HepG2 (cell line): ENCODE data around the gene COA3. TPM values are rescaled to one million over a fixed set of nuclear protein-coding genes. Genes with fewer than 3 reads are reported as not detected.

ENCODE experiments used
- ATAC-seq: fragments of 200-7000 bp; cut with Tn5 transposase; 3 replicates; pipeline ENCODE4 v1.9.1; 2020; ENCODE audit warnings: mild to moderate bottlenecking, moderate library complexity
- BruUV-seq: library from RNA; stranded (reverse); fragments of 400-500 nt; replicated peaks from 2 replicates; lab custom pipeline; 2021; lab: Mats Ljungman, UMichigan
- CTCF ChIA-PET: fragments of 300-600 bp; formaldehyde crosslinking; extraction: SDS; loops from one replicate; lab custom pipeline; 2021; ENCODE audit warnings: low total read pairs, inconsistent platforms, low intra/inter-chr PET ratio; lab: Yijun Ruan, JAX
- POLR2A ChIA-PET: fragments of 350-600 bp; sonication (Branson Sonifier 250); formaldehyde crosslinking; loops from one replicate; lab custom pipeline; 2020; ENCODE audit warnings: antibody characterized with exemption, inconsistent platforms; lab: Yijun Ruan, JAX
- DNase-seq: peaks from one replicate; pipeline ENCODE4 v3.0.0-alpha.2; 2015; ENCODE audit warnings: low spot score
- FAIRE-seq: peaks from 3 replicates; lab custom pipeline; 2011; peaks lifted over from hg19 to GRCh38; lab: Jason Lieb, UNC
- H2AFZ ChIP-seq: one replicate; pipeline ENCODE4 v1.6.1; 2011; ENCODE audit warnings: low read length, inconsistent platforms
- H3K27ac ChIP-seq: fragments of 300-600 bp; 3 replicates; pipeline ENCODE4 v1.8.0; 2011; ENCODE audit warnings: mixed run types, mild to moderate bottlenecking, mixed read lengths, low read length, inconsistent platforms; ENCODE audit not compliant: insufficient read depth; ENCODE audit errors: extremely low read length
- H3K27me3 ChIP-seq, 2 experiments: fragments of 200-600 bp in 1 of 2; 2 replicates in 1 of 2; 3 replicates in 1 of 2; pipeline versions ENCODE4 v1.6.0 to v1.8.0; 2011; ENCODE audit warnings: low read length in 2 of 2, mild to moderate bottlenecking in 2 of 2, moderate library complexity in 2 of 2, inconsistent platforms in 1 of 2; ENCODE audit not compliant: insufficient read depth in 2 of 2, control insufficient read depth in 1 of 2
- H3K36me3 ChIP-seq, 2 experiments: fragments of 200-600 bp in 1 of 2; replicated peaks in 1 of 2; 2 replicates in 1 of 2; 3 replicates in 1 of 2; pipeline versions ENCODE4 v1.5.1 to v1.8.0; 2011; ENCODE audit warnings: low read length in 2 of 2, inconsistent platforms in 1 of 2; ENCODE audit not compliant: insufficient read depth in 2 of 2, control insufficient read depth in 1 of 2
- H3K4me1 ChIP-seq: 2 replicates; pipeline ENCODE4 v1.5.1; 2012; ENCODE audit warnings: low read length, inconsistent platforms; ENCODE audit not compliant: insufficient read depth
- H3K4me2 ChIP-seq: 2 replicates; pipeline ENCODE4 v1.6.0; 2011; ENCODE audit warnings: low read depth, low read length, inconsistent platforms
- H3K4me3 ChIP-seq, 3 experiments: fragments of 200-600 bp in 1 of 3; sonication (generic), shearing (Covaris generic) in 1 of 3; replicated peaks in 1 of 3; 2 replicates each; pipeline ENCODE4 v1.5.1; 2011 to 2016; ENCODE audit warnings: low read length in 3 of 3, inconsistent platforms in 2 of 3, low read depth in 2 of 3, mild to moderate bottlenecking in 2 of 3, control low read depth in 1 of 3, mixed read lengths in 1 of 3; ENCODE audit not compliant: insufficient read depth in 1 of 3
- H3K79me2 ChIP-seq: one replicate; pipeline ENCODE4 v1.6.1; 2011; ENCODE audit warnings: low read length, inconsistent platforms; ENCODE audit not compliant: insufficient read depth
- H3K9ac ChIP-seq: 2 replicates; pipeline ENCODE4 v1.6.0; 2011; ENCODE audit warnings: mild to moderate bottlenecking, low read depth, low read length, inconsistent platforms; ENCODE audit not compliant: insufficient read depth
- H3K9me3 ChIP-seq: 2 replicates; pipeline ENCODE4 v1.5.1; 2012; ENCODE audit warnings: mild to moderate bottlenecking, low read length
- H4K20me1 ChIP-seq: 2 replicates; pipeline ENCODE4 v1.6.0; 2011; ENCODE audit warnings: inconsistent platforms, mild to moderate bottlenecking, low read length, moderate library complexity; ENCODE audit not compliant: insufficient read depth
- ADNP ChIP-seq: sonication (generic); formaldehyde crosslinking; IDR thresholded peaks from 2 replicates; pipeline ENCODE4 v1.4.0; 2020; ENCODE audit warnings: missing genetic modification reagents
- ATAD3A ChIP-seq: sonication (generic); formaldehyde crosslinking; IDR thresholded peaks from 2 replicates; pipeline ENCODE4 v1.4.0; 2020; ENCODE audit warnings: missing genetic modification reagents
- DNMT3B ChIP-seq: conservative IDR thresholded peaks from 2 replicates; pipeline ENCODE4 v1.6.1; 2016; ENCODE audit warnings: missing biosample characterization, control low read depth
- DZIP1 ChIP-seq: sonication (generic); formaldehyde crosslinking; IDR thresholded peaks from 2 replicates; pipeline ENCODE4 v1.5.0; 2020; ENCODE audit warnings: mild to moderate bottlenecking, missing genetic modification reagents
- EEA1 ChIP-seq: sonication (generic); formaldehyde crosslinking; IDR thresholded peaks from 2 replicates; pipeline ENCODE4 v1.5.1; 2020; ENCODE audit warnings: mild to moderate bottlenecking, missing genetic modification reagents, borderline replicate concordance
- ELF1 ChIP-seq: sonication (generic); formaldehyde crosslinking; IDR thresholded peaks from 2 replicates; pipeline ENCODE4 v1.4.0; 2020; ENCODE audit warnings: missing genetic modification reagents
- GZF1 ChIP-seq: sonication (generic); formaldehyde crosslinking; IDR thresholded peaks from 2 replicates; pipeline ENCODE4 v1.5.1; 2020; ENCODE audit warnings: mild to moderate bottlenecking, missing genetic modification reagents
- HMG20B ChIP-seq: conservative IDR thresholded peaks from 2 replicates; pipeline ENCODE4 v1.6.1; 2016; ENCODE audit warnings: missing genetic modification reagents, missing compliant biosample characterization
- MZF1 ChIP-seq: sonication (generic); formaldehyde crosslinking; IDR thresholded peaks from 2 replicates; pipeline ENCODE4 v1.8.1; 2023; ENCODE audit warnings: mild to moderate bottlenecking, missing genetic modification reagents, borderline replicate concordance
- NCOA2 ChIP-seq: sonication (generic); formaldehyde crosslinking; IDR thresholded peaks from 2 replicates; pipeline ENCODE4 v1.8.0; 2022; ENCODE audit warnings: inconsistent platforms
- PAF1 ChIP-seq: IDR thresholded peaks from 2 replicates; pipeline ENCODE4 v1.6.1; 2016; ENCODE audit warnings: missing genetic modification reagents, missing compliant biosample characterization
- POLR2AphosphoS5 ChIP-seq: IDR thresholded peaks from 2 replicates; pipeline ENCODE4 v1.6.1; 2012; ENCODE audit warnings: low read depth, low read length
- SAFB2 ChIP-seq: sonication (generic); formaldehyde crosslinking; IDR thresholded peaks from 2 replicates; pipeline ENCODE4 v1.5.1; 2020; ENCODE audit warnings: missing genetic modification reagents, low read depth, mild to moderate bottlenecking, borderline replicate concordance
- SMARCC2 ChIP-seq: fragments of 450-650 bp; IDR thresholded peaks from 2 replicates; pipeline ENCODE4 v1.6.1; 2017; ENCODE audit warnings: antibody characterized with exemption, mild to moderate bottlenecking
- TEAD2 ChIP-seq: sonication (generic); formaldehyde crosslinking; IDR thresholded peaks from 2 replicates; pipeline ENCODE4 v1.9.0; 2021; ENCODE audit warnings: missing genetic modification reagents
- ZNF234 ChIP-seq: sonication (generic); formaldehyde crosslinking; conservative IDR thresholded peaks from 2 replicates; pipeline ENCODE4 v1.5.1; 2020; ENCODE audit warnings: mild to moderate bottlenecking, missing genetic modification reagents
- ZNF251 ChIP-seq: sonication (generic); formaldehyde crosslinking; IDR thresholded peaks from 2 replicates; pipeline ENCODE4 v1.9.0; 2021; ENCODE audit warnings: mild to moderate bottlenecking, missing genetic modification reagents
- ZNF3 ChIP-seq: IDR thresholded peaks from 2 replicates; pipeline ENCODE4 v1.7.0; 2017; ENCODE audit warnings: inconsistent platforms
- ZNF335 ChIP-seq: sonication (generic); formaldehyde crosslinking; IDR thresholded peaks from 2 replicates; pipeline ENCODE4 v1.4.0; 2020; ENCODE audit warnings: missing genetic modification reagents
- ZNF550 ChIP-seq: sonication (generic); formaldehyde crosslinking; IDR thresholded peaks from 2 replicates; pipeline ENCODE4 v1.4.0; 2020; ENCODE audit warnings: mild to moderate bottlenecking, missing genetic modification reagents, borderline replicate concordance
- ZNF619 ChIP-seq: sonication (generic); formaldehyde crosslinking; IDR thresholded peaks from 2 replicates; pipeline ENCODE4 v1.4.0; 2020; ENCODE audit warnings: mild to moderate bottlenecking, missing genetic modification reagents
- ZNF747 ChIP-seq: sonication (generic); formaldehyde crosslinking; IDR thresholded peaks from 2 replicates; pipeline ENCODE4 v1.8.1; 2023; ENCODE audit warnings: missing genetic modification reagents, mild to moderate bottlenecking, borderline replicate concordance
- ZNF776 ChIP-seq: sonication (generic); formaldehyde crosslinking; IDR thresholded peaks from 2 replicates; pipeline ENCODE4 v1.4.0; 2020; ENCODE audit warnings: mild to moderate bottlenecking, missing genetic modification reagents
- ZZZ3 ChIP-seq: sonication (generic); formaldehyde crosslinking; IDR thresholded peaks from 2 replicates; pipeline ENCODE4 v1.4.0; 2020; ENCODE audit warnings: missing genetic modification reagents, mild to moderate bottlenecking, borderline replicate concordance
- WGBS: methylation state at CpG from one replicate; pipeline ENCODE4 v1.1.6; 2017; ENCODE audit warnings: low lambda C conversion rate; 5-methylcytosine and 5-hydroxymethylcytosine counted together
- in situ Hi-C: cut with HindIII; loops from 2 replicates; pipeline ENCODE4 v1.10.0; 2017; ENCODE audit warnings: low pct_unique_long_range_greater_than_20kb; ENCODE audit not compliant: extremely low pct_ligation_motif_present
- intact Hi-C: fragments of 100-400 bp; cut with micrococcal nuclease; formaldehyde crosslinking; loops from one replicate; pipeline ENCODE4 v1.10.0; 2022; ENCODE audit not compliant: unreplicated experiment
- polyA plus RNA-seq, 8 experiments: library from polyadenylated mRNA; depleted of rRNA in 3 of 8; stranded (reverse) in 7 of 8; unstranded in 1 of 8; fragments of >200 nt; fragmentation: Illumina TruSeq in 4 of 8; extraction: Trizol in 4 of 8; gene quantifications; 2 replicates each; pipeline versions ENCODE4 v1.2.1 to v1.2.3, GENCODE V29; 2011 to 2016; ENCODE audit warnings: low read depth in 4 of 8, missing spikeins in 1 of 8, mixed read lengths in 1 of 8; ENCODE audit not compliant: insufficient read depth in 1 of 8
- total RNA-seq, 5 experiments: library from RNA; depleted of rRNA; stranded (reverse); fragments of >200 nt; fragmentation: Illumina TruSeq; extraction: Trizol; gene quantifications; 2 replicates each; pipeline ENCODE4 v1.2.3, GENCODE V29; 2016; ENCODE audit warnings: low read depth in 1 of 5

The COA3 gene
- total and polyA plus RNA-seq, 2 of the 13 experiments (the other 11 are each of a cell fraction or from before 2014, with no cell fraction given) = 133 to 202 TPM

- BruUV-seq = no TSS peak
- in situ Hi-C loops = no loop called here
- POLR2A ChIA-PET = interaction anchor here (0.9 to 12.5 kb wide), 8 partner anchors 10 to 52 kb away, joined by 3 to 278 read pairs (median 5); partner anchors contain the start of genes BECN1, EZH1, VPS25 and WNK4
Observed at GRCh38 chr17:42795465-42795864, 3.0 kb downstream of the COA3 start.

DNA sequence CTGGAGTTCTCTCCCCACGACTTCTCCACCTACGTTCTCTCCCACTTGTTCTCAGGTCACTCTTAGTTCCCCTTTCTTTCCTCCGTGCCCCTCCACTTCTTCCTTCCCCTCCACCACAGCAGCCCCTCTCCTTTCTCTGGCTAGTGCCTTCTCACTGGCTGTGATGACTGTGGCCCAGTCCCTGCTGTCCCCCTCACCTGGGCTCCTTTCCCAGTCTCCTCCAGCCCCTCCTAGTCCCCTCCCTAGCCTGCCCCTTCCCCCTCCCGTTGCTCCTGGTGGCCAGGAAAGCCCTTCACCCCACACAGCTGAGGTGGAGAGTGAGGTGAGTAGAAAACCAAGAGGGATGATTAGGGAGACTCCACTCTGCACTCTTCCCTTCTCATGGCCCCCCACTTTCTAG is 3.4 kb downstream of the COA3 start:
- Histone ChIP-seq H3K79me2 (peaks cover 19% of the 10 kb centered on the region), H3K36me3 (peaks cover 0 to 2% of the 10 kb centered on the region in 2 experiments; a peak in 3 of 5 replicates), H2AFZ (no peak overlapping the region), H4K20me1 (no peaks in the 10 kb centered on the region), H3K4me1 (peaks cover 71% of the 10 kb centered on the region), H3K27ac (no peak overlapping the region), H3K4me2 (no peak overlapping the region), H3K4me3 (no peak overlapping the region), H3K9ac (no peak overlapping the region), H3K9me3 (no peaks in the 10 kb centered on the region), H3K27me3 (no peaks in the 10 kb centered on the region; a peak in 2 of 5 replicates)
- intact Hi-C loops (no loop called here), in situ Hi-C loops (no loop called here)
- ATAC-seq (no peak), DNase-seq (no peak), FAIRE-seq (no peak)
- WGBS = 87% methylated on average over 4 of the region's 4 CpGs
- ChIA-PET CTCF (no interaction called here), POLR2A (interaction anchor here (0.9 to 12.5 kb wide), 7 partner anchors 11 to 52 kb away, joined by 3 to 278 read pairs (median 5); partner anchors contain the start of genes BECN1, EZH1, VPS25 and WNK4)
- BruUV-seq = no TSS peak
- no peak for TF ChIP-seq MZF1 (CRISPR knock-in tag)
- no peak for TF ChIP-seq SMARCC2
- no peak for TF ChIP-seq ZNF747 (CRISPR knock-in tag)
- TF ChIP-seq ZNF3 (CRISPR knock-in tag) = no peak
- TF ChIP-seq NCOA2 (CRISPR knock-in tag) = no peak
- no peak for TF ChIP-seq TEAD2 (CRISPR knock-in tag)
- TF ChIP-seq ZNF234 (CRISPR knock-in tag) = no peak
- TF ChIP-seq GZF1 (CRISPR knock-in tag) = no peak
- no peak for TF ChIP-seq ZNF619
- TF ChIP-seq DZIP1 (CRISPR knock-in tag) = no peak
- no peak for TF ChIP-seq ELF1 (CRISPR knock-in tag)
- no peak for TF ChIP-seq ZZZ3 (CRISPR knock-in tag)
- TF ChIP-seq HMG20B (CRISPR knock-in tag) = no peak
- no peak for TF ChIP-seq ZNF776 (CRISPR knock-in tag)
- TF ChIP-seq ADNP = no peak

More at GRCh38 chr17:42795465-42795864, 3.0 kb downstream of the COA3 start:
- CTCF ChIA-PET = no interaction called here
- peaks cover 67% of the 10 kb centered on the region for H3K4me1 ChIP-seq
- DNase-seq = no peak
- H3K79me2 ChIP-seq = peaks cover 19% of the 10 kb centered on the region
- no peak for TF ChIP-seq ATAD3A
- TF ChIP-seq EEA1 (CRISPR knock-in tag) = peak; percentile 30; the same call in 1 of the 2 replicates
- TF ChIP-seq PAF1 = peak; percentile 54; the same call in 1 of the 2 replicates
- TF ChIP-seq ZNF251 (CRISPR knock-in tag) = no peak
- 0 out of 2 replicates have a peak, but pooled peaks have one; percentile 15 for TF ChIP-seq ZNF550 (CRISPR knock-in tag)
- no peak for TF ChIP-seq POLR2AphosphoS5
- TF ChIP-seq SAFB2 (CRISPR knock-in tag) = 0 out of 2 replicates have a peak, but pooled peaks have one; percentile 25
- no peak for TF ChIP-seq DNMT3B
- TF ChIP-seq ZNF335 (CRISPR knock-in tag) = no peak
- no peaks in the 10 kb centered on the region for H4K20me1 ChIP-seq
- no peak overlapping the region for H3K4me3 ChIP-seq
- no peak overlapping the region for H3K9ac ChIP-seq
- H3K27ac ChIP-seq = no peak overlapping the region
- H2AFZ ChIP-seq = no peak overlapping the region
- ATAC-seq = no peak
- WGBS = 95% methylated on average over 10 of the region's 10 CpGs
- intact Hi-C loops = no loop called here
- no peak overlapping the region for H3K4me2 ChIP-seq
- FAIRE-seq = no peak
- H3K27me3 ChIP-seq = no peaks in the 10 kb centered on the region; a peak in 2 of 5 replicates
- H3K9me3 ChIP-seq = no peaks in the 10 kb centered on the region
- H3K36me3 ChIP-seq = peaks cover 0 to 2% of the 10 kb centered on the region in 2 experiments; a peak in 3 of 5 replicates
